H1 (cell line): ENCODE data around the gene DNAJC7. TPM values are rescaled to one million over a fixed set of nuclear protein-coding genes. Genes with fewer than 3 reads are reported as not detected.

Experiments used
- CTCF ChIA-PET: fragments of 300-600 bp; sonication (Branson Sonifier 250); formaldehyde crosslinking; loops from one replicate; lab custom pipeline; 2021; ENCODE audit not compliant: partially characterized antibody; lab: Charles Lee
- POLR2A ChIA-PET: fragments of 300-600 bp; sonication (Branson Sonifier 250); formaldehyde crosslinking; loops from one replicate; lab custom pipeline; 2021; ENCODE audit warnings: inconsistent platforms; ENCODE audit not compliant: partially characterized antibody; lab: Charles Lee
- DNase-seq, 2 experiments: peaks; one replicate each; pipeline versions ENCODE4 v3.0.0 to v3.0.0-alpha.2; 2010 to 2022; ENCODE audit warnings: low spot score in 2 of 2, low read depth in 1 of 2, mixed read lengths in 1 of 2
- FAIRE-seq: peaks from 2 replicates; lab custom pipeline; 2011; peaks lifted over from hg19 to GRCh38; lab: Jason Lieb, UNC
- H2AFZ ChIP-seq: 2 replicates; pipeline ENCODE4 v1.8.1; 2012; ENCODE audit warnings: low read length, inconsistent platforms
- H2AK5ac ChIP-seq: 2 replicates; pipeline ENCODE4 v1.6.1; 2013; ENCODE audit warnings: low read depth, low read length
- H2BK120ac ChIP-seq: replicated peaks from 2 replicates; pipeline ENCODE3; 2013; ENCODE audit warnings: low read depth, low read length, inconsistent platforms
- H2BK12ac ChIP-seq: 2 replicates; pipeline ENCODE4 v1.6.1; 2013; ENCODE audit warnings: low read depth, low read length
- H2BK15ac ChIP-seq: 2 replicates; pipeline ENCODE4 v1.6.1; 2013; ENCODE audit warnings: low read length
- H2BK20ac ChIP-seq: 2 replicates; pipeline ENCODE4 v1.6.1; 2013; ENCODE audit warnings: low read length
- H2BK5ac ChIP-seq: 2 replicates; pipeline ENCODE4 v1.6.1; 2013; ENCODE audit warnings: low read depth, low read length
- H3K14ac ChIP-seq: 2 replicates; pipeline ENCODE4 v1.6.1; 2013; ENCODE audit warnings: inconsistent platforms; ENCODE audit not compliant: insufficient read length
- H3K18ac ChIP-seq: 2 replicates; pipeline ENCODE4 v1.6.1; 2013; ENCODE audit warnings: low read length; ENCODE audit errors: extremely low read depth
- H3K23ac ChIP-seq: 2 replicates; pipeline ENCODE4 v1.6.1; 2013; ENCODE audit warnings: inconsistent platforms; ENCODE audit not compliant: insufficient read length
- H3K23me2 ChIP-seq: 2 replicates; pipeline ENCODE4 v1.6.1; 2013; ENCODE audit warnings: low read depth, low read length
- H3K27ac ChIP-seq: 2 replicates; pipeline ENCODE4 v1.6.1; 2011; ENCODE audit warnings: low read depth, low read length, inconsistent platforms
- H3K27me3 ChIP-seq, 4 experiments: replicated peaks in 1 of 4; 1 replicate in 1 of 4; 2 replicates in 3 of 4; pipeline versions ENCODE4 v1.6.1 to v1.8.1; 2011 to 2013; ENCODE audit warnings: low read length in 3 of 4, mild to moderate bottlenecking in 3 of 4, inconsistent platforms in 2 of 4, mixed read lengths in 2 of 4, moderate library complexity in 1 of 4; ENCODE audit not compliant: control insufficient read depth in 3 of 4, insufficient read depth in 3 of 4; ENCODE audit errors: extremely low read depth in 1 of 4
- H3K36me3 ChIP-seq, 4 experiments: 2 replicates each; pipeline versions ENCODE4 v1.6.1 to v1.8.1; 2011 to 2013; ENCODE audit warnings: mild to moderate bottlenecking in 4 of 4, low read length in 3 of 4, moderate library complexity in 2 of 4, control low read depth in 1 of 4, inconsistent platforms in 1 of 4; ENCODE audit not compliant: insufficient read depth in 4 of 4, control insufficient read depth in 2 of 4
- H3K4ac ChIP-seq: replicated peaks from 2 replicates; pipeline ENCODE3; 2013; ENCODE audit warnings: low read length, low read depth, mixed read lengths, inconsistent platforms; ENCODE audit not compliant: insufficient read length
- H3K4me1 ChIP-seq, 4 experiments: replicated peaks in 1 of 4; 1 replicate in 1 of 4; 2 replicates in 3 of 4; pipeline versions ENCODE4 v1.6.1 to v1.8.1; 2011 to 2013; ENCODE audit warnings: low read length in 3 of 4, inconsistent platforms in 2 of 4, mixed read lengths in 1 of 4; ENCODE audit not compliant: insufficient read depth in 4 of 4, control insufficient read depth in 3 of 4
- H3K4me2 ChIP-seq, 2 experiments: 2 replicates each; pipeline versions ENCODE4 v1.6.1 to v1.8.1; 2011 to 2013; ENCODE audit warnings: low read depth in 2 of 2, low read length in 2 of 2, control low read depth in 1 of 2, inconsistent platforms in 1 of 2, mild to moderate bottlenecking in 1 of 2; ENCODE audit not compliant: insufficient read depth in 1 of 2
- H3K4me3 ChIP-seq, 4 experiments: fragments of 200-600, 300-600 bp in 1 of 4; sonication (generic), shearing (Covaris generic), sonication (Bioruptor Twin) in 1 of 4; 2 replicates each; pipeline versions ENCODE4 v1.5.1 to v1.8.1; 2011 to 2016; ENCODE audit warnings: low read length in 4 of 4, low read depth in 3 of 4, control low read depth in 2 of 4, inconsistent platforms in 2 of 4, mild to moderate bottlenecking in 2 of 4, mixed read lengths in 1 of 4, moderate library complexity in 1 of 4; ENCODE audit not compliant: insufficient read depth in 2 of 4; ENCODE audit errors: extremely low read depth in 1 of 4
- H3K56ac ChIP-seq: replicated peaks from 2 replicates; pipeline ENCODE3; 2013; ENCODE audit warnings: low read depth, mild to moderate bottlenecking, mixed read lengths, low read length, inconsistent platforms; ENCODE audit not compliant: insufficient read length
- H3K79me1 ChIP-seq: 2 replicates; pipeline ENCODE4 v1.6.1; 2013; ENCODE audit warnings: low read depth, low read length, control low read depth
- H3K79me2 ChIP-seq, 2 experiments: 2 replicates each; pipeline versions ENCODE4 v1.6.1 to v1.8.1; 2012 to 2013; ENCODE audit warnings: low read length in 2 of 2, mild to moderate bottlenecking in 2 of 2, inconsistent platforms in 1 of 2; ENCODE audit not compliant: insufficient read depth in 2 of 2, control insufficient read depth in 1 of 2
- H3K9ac ChIP-seq, 4 experiments: replicated peaks in 1 of 4; 1 replicate in 1 of 4; 2 replicates in 3 of 4; pipeline versions ENCODE4 v1.6.1 to v1.8.1; 2011 to 2013; ENCODE audit warnings: low read depth in 3 of 4, low read length in 3 of 4, control low read depth in 2 of 4, mild to moderate bottlenecking in 2 of 4, moderate library complexity in 2 of 4, inconsistent platforms in 1 of 4; ENCODE audit errors: extremely low read depth in 1 of 4
- H3K9me3 ChIP-seq, 2 experiments: 2 replicates each; pipeline versions ENCODE4 v1.6.1 to v1.8.1; 2012 to 2013; ENCODE audit warnings: mild to moderate bottlenecking in 2 of 2, moderate library complexity in 2 of 2, control low read depth in 1 of 2, inconsistent platforms in 1 of 2, low read depth in 1 of 2, low read length in 1 of 2, mixed read lengths in 1 of 2; ENCODE audit not compliant: insufficient read depth in 2 of 2
- H4K20me1 ChIP-seq, 2 experiments: replicated peaks in 1 of 2; 2 replicates each; pipeline versions ENCODE3 to v1.8.1; 2011 to 2013; ENCODE audit warnings: inconsistent platforms in 2 of 2, low read length in 2 of 2, mild to moderate bottlenecking in 1 of 2; ENCODE audit not compliant: insufficient read depth in 2 of 2, control insufficient read depth in 1 of 2
- H4K5ac ChIP-seq: 2 replicates; pipeline ENCODE4 v1.6.1; 2013; ENCODE audit warnings: low read length, low read depth, mixed read lengths, inconsistent platforms; ENCODE audit not compliant: insufficient read length
- H4K8ac ChIP-seq: 2 replicates; pipeline ENCODE4 v1.8.0; 2013; ENCODE audit warnings: mild to moderate bottlenecking, moderate library complexity, low read length, inconsistent platforms; ENCODE audit not compliant: insufficient read depth; ENCODE audit errors: extremely low read depth
- H4K91ac ChIP-seq: replicated peaks from 2 replicates; pipeline ENCODE3; 2013; ENCODE audit warnings: low read length, mixed read lengths, inconsistent platforms; ENCODE audit not compliant: insufficient read length
- ATF3 ChIP-seq: IDR thresholded peaks from 2 replicates; pipeline ENCODE4 v1.6.1; 2011; ENCODE audit warnings: low read depth, mild to moderate bottlenecking, low read length; ENCODE audit not compliant: insufficient read depth
- BACH1 ChIP-seq: IDR thresholded peaks from 2 replicates; pipeline ENCODE4 v1.6.1; 2012; ENCODE audit warnings: low read length, improper control_type of control experiment
- CBX5 ChIP-seq: fragments of 300-800, 300-1000 bp; sonication (generic); IDR thresholded peaks from 2 replicates; pipeline ENCODE4 v1.7.1; 2016; ENCODE audit warnings: antibody characterized with exemption, low read length, low read depth
- CBX8 ChIP-seq: fragments of 300-800, 300-1000 bp; sonication (generic); IDR thresholded peaks from 2 replicates; pipeline ENCODE4 v1.7.1; 2016; ENCODE audit warnings: low read depth, low read length, borderline replicate concordance
- CEBPB ChIP-seq: IDR thresholded peaks from 2 replicates; pipeline ENCODE4 v1.6.1; 2012; ENCODE audit warnings: low read depth, low read length
- CREB1 ChIP-seq: IDR thresholded peaks from 2 replicates; pipeline ENCODE4 v1.6.1; 2012; ENCODE audit warnings: inconsistent platforms
- CTCF ChIP-seq, 3 experiments: IDR thresholded peaks; 1 replicate in 2 of 3; 2 replicates in 1 of 3; pipeline versions ENCODE4 v1.5.1 to v1.6.1; 2011; ENCODE audit warnings: low read length in 3 of 3, mild to moderate bottlenecking in 3 of 3, inconsistent platforms in 2 of 3, low read depth in 1 of 3, moderate library complexity in 1 of 3; ENCODE audit not compliant: insufficient read depth in 1 of 3; ENCODE audit errors: control extremely low read depth in 1 of 3
- POLR2A ChIP-seq, 2 experiments: IDR thresholded peaks; 1 replicate in 1 of 2; 2 replicates in 1 of 2; pipeline ENCODE4 v1.6.1; 2011; ENCODE audit warnings: low read depth in 2 of 2, low read length in 2 of 2, mild to moderate bottlenecking in 2 of 2; ENCODE audit errors: control extremely low read depth in 1 of 2
- RXRA ChIP-seq: IDR thresholded peaks from 2 replicates; pipeline ENCODE4 v1.6.1; 2011; ENCODE audit warnings: low read depth, mild to moderate bottlenecking, low read length, moderate library complexity; ENCODE audit not compliant: insufficient read depth
- whole genome bisulfite sequencing, 2 experiments: shearing (Covaris generic) in 1 of 2; methylation state at CpG; one replicate each; pipeline versions ENCODE4 v1.1.6 to v1.1.7; 2013 to 2015; ENCODE audit warnings: low lambda C conversion rate in 2 of 2, mixed read lengths in 2 of 2, inconsistent platforms in 1 of 2, low coverage in 1 of 2, missing lambda C conversion rate in 1 of 2; ENCODE audit not compliant: insufficient replicate concordance in 2 of 2, insufficient coverage in 1 of 2, insufficient read length in 1 of 2; ENCODE audit errors: extremely low coverage in 1 of 2, missing lambda C conversion rate in 1 of 2; 5-methylcytosine and 5-hydroxymethylcytosine counted together
- polyA plus RNA-seq, 7 experiments: library from polyadenylated mRNA; depleted of rRNA in 3 of 7; stranded (reverse) in 5 of 7; unstranded in 2 of 7; fragments of >200 nt in 5 of 7; fragments of 200-250 nt in 2 of 7; gene quantifications; 1 replicate in 5 of 7; 2 replicates in 1 of 7; 4 replicates in 1 of 7; pipeline versions ENCODE4 v1.2.1 to v1.2.3, GENCODE V29; 2011 to 2013; ENCODE audit warnings: missing spikeins in 2 of 7, mixed read lengths in 2 of 7
- total RNA-seq: library from RNA; stranded (reverse); fragmentation: NEBNext Ultra II Directional; extraction: Animal tissue kit (Norgen Biotek cat#: 25700); gene quantifications from 2 replicates; pipeline ENCODE4 v1.2.1, GENCODE V29; 2021

Gene DNAJC7
- total and polyA plus RNA-seq, 2 of the 8 experiments (the other 6 are each of a cell fraction or from before 2014, with no cell fraction given): 31.0 to 148 TPM

- Histone ChIP-seq H4K20me1 (peaks cover 3 to 7% of the 10 kb centered on the region in 2 experiments), H2BK20ac (no peak overlapping the region), H3K27ac (no peak overlapping the region), H2BK12ac (no peak overlapping the region), H2BK15ac (no peak overlapping the region), H3K23ac (no peak overlapping the region), H4K91ac (no peak overlapping the region), H3K56ac (no peak overlapping the region), H4K8ac (no peak overlapping the region), H3K23me2 (no peaks in the 10 kb centered on the region), H3K9me3 (no peaks in the 10 kb centered on the region), H3K36me3 (peaks cover 45 to 91% (median 74%) of the 10 kb centered on the region in 4 experiments), H3K9ac (no peak overlapping the region), H2AK5ac (no peak overlapping the region), H2BK5ac (no peak overlapping the region), H3K18ac (no peak overlapping the region), H3K79me2 (no peaks in the 10 kb centered on the region), H3K14ac (no peak overlapping the region), H4K5ac (no peak overlapping the region), H2AFZ (no peak overlapping the region), H3K4me1 (no peaks in the 10 kb centered on the region), H3K27me3 (no peaks in the 10 kb centered on the region; a peak in 1 of 7 replicates), H2BK120ac (no peak overlapping the region), H3K79me1 (no peaks in the 10 kb centered on the region), H3K4ac (no peak overlapping the region), H3K4me2 (no peak overlapping the region), H3K4me3 (no peak overlapping the region)
- POLR2A ChIA-PET: interaction anchor here (0.6 to 1.5 kb wide), 3 partner anchors 11 to 20 kb away, joined by 3 to 5 read pairs (median 5); no protein-coding TSS in a partner anchor
- DNase-seq (no peak), FAIRE-seq (no peak)
- TF ChIP-seq CBX8 (no peak), RXRA (no peak), CEBPB (no peak), CREB1 (no peak), CBX5 (no peak), POLR2A (IDR thresholded peaks at IDR 0.05; ENCODE audit: control extremely low read depth in 1 of 2, low read depth in 2 of 2, low read length in 2 of 2) (no peak), ATF3 (no peak), BACH1 (no peak), CTCF (IDR thresholded peaks at IDR 0.05; ENCODE audit: control extremely low read depth in 1 of 3, insufficient read depth in 1 of 3, low read depth in 1 of 3, low read length in 3 of 3) (no peak)
- CTCF ChIA-PET: interaction anchor here (0.6 to 1.8 kb wide), 10 partner anchors 9 to 527 kb away, joined by 3 to 6 read pairs (median 3); no protein-coding TSS in a partner anchor
- 99% methylated on average over 8 of the region's 8 CpGs; no CpG with 5 or more reads in 1 of the 2 experiments for WGBS, 2 experiments
Observed at GRCh38 chr17:41984454-41984853, 32.8 kb downstream of the DNAJC7 start.
